Stimulated activated CD4-positive, alpha-beta T cell treated with anti-CD3 and anti-CD28 coated beads, Interleukin-4, amount 100 ng/mL, for 48 hours (primary cell): ENCODE measurements around the gene HOXB13.

Experiments
- DNase-seq, 2 donors: peaks; one replicate each; pipeline ENCODE4 v3.0.0-alpha.2; 2020; ENCODE audit warnings: low read depth in 2 of 2

The HOXB13 gene

DNA sequence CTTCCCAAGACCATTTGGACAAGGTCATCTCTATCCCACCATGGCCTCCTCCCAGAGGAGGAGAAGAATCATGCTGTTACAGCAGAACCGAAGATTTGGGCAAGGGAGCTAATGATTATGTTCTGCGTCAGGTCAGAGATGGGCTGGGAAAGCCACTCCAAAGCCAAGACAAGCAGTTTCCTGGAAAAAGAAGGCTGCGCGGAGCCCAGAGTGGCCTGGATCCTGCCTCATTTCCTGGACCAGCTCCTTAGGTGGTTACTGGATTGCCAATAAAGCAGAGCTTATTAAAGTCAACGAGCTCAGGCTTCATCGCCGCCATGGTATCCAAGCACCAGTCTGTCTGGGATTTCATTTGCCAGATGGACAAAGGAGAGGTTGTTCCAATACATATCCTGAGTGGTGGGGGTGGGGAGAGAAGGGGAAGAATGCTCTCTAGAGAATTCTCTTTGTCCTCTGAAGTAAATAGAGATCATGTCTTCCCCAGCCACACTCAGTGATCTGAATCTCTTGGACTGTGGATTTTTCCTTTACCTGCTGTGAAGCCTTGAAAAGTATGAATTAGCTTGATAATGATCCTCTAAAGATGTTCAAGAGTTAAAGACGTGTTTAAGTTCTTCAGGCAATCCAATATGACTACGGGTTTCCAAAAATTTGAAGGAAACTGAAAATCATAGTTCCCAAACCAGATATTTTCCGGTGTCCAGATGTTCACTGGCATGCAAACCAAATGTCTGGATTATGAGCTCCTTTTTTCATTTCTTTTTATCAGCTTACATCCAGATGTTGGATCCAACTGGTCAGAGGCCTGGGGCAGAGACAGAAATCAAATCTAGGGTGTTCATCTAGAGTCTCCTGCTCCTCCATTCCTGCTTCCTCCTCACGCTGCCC is 23.9 kb downstream of the HOXB13 start:
- no peak for DNase-seq

DNA sequence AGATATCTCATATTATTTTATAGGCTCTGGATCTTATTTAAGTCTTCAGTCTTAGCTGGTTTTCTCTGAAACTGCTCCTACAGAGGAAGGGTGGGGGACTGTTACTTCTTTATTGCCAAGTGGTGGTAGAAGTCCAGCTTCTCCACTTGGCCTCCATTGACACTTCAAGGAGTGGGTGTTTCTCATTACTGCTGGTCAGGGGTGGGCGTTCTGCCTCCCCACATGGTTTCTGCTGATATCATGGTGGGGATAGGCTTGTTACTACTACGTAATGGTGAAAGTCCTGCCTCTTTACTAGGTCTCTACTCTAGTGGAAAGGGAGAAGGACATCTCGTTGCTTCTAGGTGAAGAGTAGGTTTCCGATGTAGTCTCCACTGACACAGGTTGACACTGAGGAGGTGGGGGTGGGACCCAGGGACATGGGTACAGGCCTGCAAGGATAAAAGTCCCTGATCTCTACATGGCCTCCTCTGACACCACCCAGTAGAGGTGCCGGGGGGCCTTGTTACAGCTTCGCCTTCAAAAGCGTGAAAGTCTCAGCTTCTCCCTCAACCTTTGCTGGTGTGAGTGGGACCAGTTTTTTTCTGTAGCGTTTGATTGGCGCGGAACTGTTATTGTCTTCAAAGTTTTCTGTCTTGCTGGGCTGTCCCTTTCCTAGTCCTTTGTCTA is 26.6 kb downstream of the HOXB13 start:
- DNase-seq: no peak

DNA sequence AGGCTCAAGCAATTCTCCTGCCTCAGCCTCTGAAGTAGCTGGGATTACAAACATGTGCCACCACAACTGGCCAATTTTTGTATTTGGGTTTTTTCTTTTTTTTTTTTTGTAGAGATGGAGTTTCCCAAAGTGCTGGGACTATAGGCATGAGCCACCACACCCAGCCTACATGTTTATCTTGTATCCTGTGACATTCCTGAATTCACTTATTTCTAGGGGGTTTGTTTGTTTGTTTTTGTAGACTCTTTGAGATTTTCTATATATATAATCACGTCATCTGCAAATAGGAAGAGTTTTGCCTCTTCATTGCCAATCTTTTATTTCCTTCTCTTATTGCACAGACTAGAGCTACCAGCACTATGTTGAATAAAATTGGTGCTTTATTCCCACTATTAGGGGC is 35.4 kb downstream of the HOXB13 start:
- DNase-seq: no peak

DNA sequence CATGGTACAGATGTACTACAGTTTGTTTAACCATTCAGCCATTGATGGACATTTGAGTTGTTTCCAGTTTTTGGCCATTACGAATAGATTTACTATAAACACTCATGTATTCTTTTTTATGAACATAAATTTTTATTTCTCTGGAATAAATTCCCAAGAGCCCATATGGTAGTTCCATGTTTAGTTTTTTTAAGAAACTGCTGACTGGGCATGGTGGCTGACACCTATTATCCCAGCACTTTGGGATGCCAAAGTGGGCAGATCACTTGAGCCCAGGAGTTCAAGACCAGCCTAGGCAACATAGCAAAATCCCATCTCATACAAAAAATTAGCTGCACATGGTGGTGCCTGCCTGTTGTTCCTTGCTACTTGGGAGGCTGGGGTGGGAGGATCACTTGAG is 36.5 kb downstream of the HOXB13 start:
- no peak for DNase-seq

DNA sequence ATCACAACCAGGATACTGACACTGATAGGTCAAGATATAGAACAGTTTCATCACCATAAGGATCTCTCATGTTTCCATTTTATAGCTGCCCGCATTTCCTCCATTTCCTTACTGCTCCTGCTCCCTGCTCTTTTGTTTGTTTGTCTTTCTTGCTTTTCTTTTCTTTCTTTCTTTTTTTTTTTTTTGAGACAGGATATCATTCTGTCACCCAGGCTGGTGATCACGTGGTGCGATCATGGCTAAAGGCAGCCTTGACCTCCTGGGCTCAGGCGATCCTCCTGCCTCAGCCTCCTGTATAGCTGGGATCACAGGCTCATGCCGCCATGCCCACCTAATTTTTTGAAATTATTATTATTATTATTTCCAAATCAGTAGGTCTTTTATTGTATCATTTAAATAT is 37.9 kb downstream of the HOXB13 start:
- DNase-seq: no peak

DNA sequence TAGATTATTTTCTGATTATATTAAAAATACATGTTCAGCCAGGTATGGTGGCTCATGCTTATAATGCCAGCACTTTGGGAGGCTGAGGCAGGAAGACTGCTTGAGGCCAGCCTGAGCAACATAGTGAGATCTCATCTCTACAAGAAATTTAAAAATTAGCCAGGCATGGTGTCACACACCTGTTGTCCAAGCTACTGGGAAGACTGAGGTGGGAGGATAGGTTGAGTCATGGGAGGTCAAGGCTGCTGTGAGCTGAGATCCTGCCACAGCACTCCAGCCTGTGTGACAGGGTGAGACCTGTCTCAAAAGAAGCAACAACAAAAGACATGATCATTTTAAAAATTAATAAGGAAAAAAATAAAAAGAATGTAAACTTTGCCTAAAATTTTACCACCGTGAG is 46.9 kb downstream of the HOXB13 start:
- DNase-seq: no peak

DNA sequence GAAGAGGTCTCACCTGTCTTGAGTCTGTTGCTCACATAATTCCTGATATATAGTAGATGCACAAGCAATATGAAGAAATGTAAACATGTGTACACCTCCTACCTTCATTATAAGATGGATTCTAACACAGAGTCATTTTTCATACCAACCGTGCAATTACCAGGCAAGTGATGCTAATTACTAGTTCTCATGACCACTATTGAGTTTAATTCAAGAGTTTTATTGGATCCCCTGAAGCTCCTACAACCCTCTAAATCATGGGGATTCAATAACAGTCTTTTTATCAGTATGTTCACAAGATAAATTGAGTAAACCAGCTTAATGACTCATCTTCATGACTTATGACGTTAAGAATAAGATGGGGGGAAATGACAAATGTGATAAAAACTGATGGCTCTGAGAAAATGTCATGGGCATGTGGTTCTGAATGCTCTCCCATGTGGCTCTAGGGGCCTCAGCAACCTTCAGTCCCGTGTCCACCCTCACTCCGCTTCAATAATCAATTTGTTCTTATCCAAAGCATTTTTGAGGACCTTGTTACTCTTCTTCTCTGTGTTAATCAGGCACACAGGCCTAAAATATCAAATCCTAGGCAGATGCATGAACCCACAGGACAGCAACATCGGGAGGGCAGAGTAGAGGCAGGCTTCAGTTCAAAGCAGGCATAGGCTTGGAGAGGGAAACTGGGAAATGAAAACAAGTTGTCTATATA is 49.0 kb downstream of the HOXB13 start:
- no peak for DNase-seq

DNA sequence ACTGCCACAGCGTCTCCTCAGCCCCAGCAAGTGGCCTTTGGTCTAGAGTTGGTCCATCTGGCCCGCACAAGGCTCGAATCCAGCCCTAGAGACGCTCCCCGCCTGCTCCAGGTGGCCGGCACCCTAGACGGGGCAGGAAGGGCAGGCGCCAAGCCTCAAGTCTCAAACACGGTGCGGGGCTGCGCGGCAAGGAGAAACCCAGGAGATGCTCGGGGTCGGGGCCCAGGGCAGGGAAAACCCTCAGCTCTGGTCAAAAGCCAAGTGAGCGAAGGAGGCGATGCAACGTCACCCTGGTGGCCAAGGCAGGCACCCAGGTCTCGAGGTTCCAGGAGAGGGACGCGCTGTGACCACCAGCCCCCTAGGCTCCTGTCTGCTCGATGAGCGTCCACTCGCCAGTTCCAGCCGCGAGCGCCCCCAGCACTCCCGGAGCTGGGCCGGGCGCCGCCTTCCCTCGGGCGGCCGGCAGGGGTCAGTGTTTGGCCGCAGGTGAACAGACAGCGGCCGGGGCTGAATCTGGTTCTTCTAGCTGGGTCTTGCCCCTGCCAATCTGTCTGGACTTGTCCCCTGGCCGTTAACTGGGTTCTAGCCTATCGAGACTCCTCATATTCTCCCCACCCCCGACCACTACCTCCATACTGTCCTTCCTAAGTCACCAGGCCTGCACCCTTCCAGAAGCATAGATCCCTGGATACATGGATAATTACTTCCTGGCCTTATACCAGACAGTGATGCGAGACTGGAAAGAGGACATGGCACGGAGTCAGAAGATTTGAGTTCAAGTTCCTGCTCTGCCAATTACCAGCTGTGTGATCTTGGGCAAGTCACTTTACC is 50.2 kb downstream of the HOXB13 start:
- peak; percentile 56 to 64 for DNase-seq

DNA sequence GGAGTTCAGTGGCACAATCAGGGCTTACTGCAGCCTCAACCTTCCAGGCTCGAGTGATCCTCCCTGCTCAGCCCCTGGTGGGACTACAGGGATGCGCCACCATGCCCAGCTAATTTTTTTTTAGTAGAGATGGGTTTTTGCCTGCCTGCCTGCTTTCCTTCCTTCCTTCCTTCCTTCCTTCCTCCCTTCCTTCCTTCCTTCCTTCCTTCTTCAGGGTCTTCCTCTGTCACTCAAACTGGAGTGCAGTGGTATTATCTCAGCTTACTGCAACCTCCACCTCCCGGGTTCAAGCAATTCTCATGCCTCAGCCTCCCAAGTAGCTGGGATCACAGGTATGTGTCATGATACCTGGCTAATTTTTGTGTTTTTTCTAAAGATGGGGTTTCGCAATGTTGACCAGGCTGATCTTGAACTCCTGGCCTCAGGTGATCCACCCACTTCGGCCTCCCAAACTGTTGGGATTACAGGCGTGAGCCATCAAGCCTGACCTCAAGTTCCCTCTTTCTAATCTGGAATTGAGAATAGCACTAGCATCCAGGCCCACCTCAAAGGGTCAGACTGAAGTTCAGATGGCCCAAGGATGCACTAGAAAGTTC is 51.5 kb downstream of the HOXB13 start:
- DNase-seq: no peak
